ENCODE measurements around the gene PDCD1.
"Not testable (repeated sequence)": the region's sequence is repeated elsewhere in the genome, so short reads cannot be mapped to it uniquely, and the experiment has no call there.

Gene PDCD1

GRCh38 chr2:241803387-241804325 is 55.0 kb downstream of the PDCD1 start:
- DNase-seq (ENCODE audit: extremely low read depth, insufficient read length), result peak; percentile 84
- H3K4me3 ChIP-seq (replicated peaks; ENCODE audit: low read depth, low read length), result peak overlapping the region; percentile 45
- H3K36me3 ChIP-seq (ENCODE audit: control insufficient read depth, insufficient read depth, low read length), result no peaks in the 10 kb centered on the region
- no peaks in the 10 kb centered on the region for H3K27me3 ChIP-seq (replicated peaks; ENCODE audit: control insufficient read depth, insufficient read depth, low read length)
- TF ChIP-seq CTCF (IDR thresholded peaks at IDR 0.05; ENCODE audit: insufficient read depth, low read length, poor library complexity, severe bottlenecking), result no peak

GRCh38 chr2:241802421-241803318 is 56.0 kb downstream of the PDCD1 start:
- H3K4me3 ChIP-seq (replicated peaks; ENCODE audit: low read depth, low read length), result no peak overlapping the region
- H3K27me3 ChIP-seq (replicated peaks; ENCODE audit: control insufficient read depth, insufficient read depth, low read length), result no peaks in the 10 kb centered on the region
- TF ChIP-seq CTCF (IDR thresholded peaks at IDR 0.05; ENCODE audit: insufficient read depth, low read length, poor library complexity, severe bottlenecking), result no peak
- no peak for DNase-seq (ENCODE audit: extremely low read depth, insufficient read length)
- no peaks in the 10 kb centered on the region for H3K36me3 ChIP-seq (ENCODE audit: control insufficient read depth, insufficient read depth, low read length)

- no peak overlapping the region for H3K4me3 ChIP-seq (replicated peaks; ENCODE audit: low read depth, low read length)
- TF ChIP-seq CTCF (IDR thresholded peaks at IDR 0.05; ENCODE audit: insufficient read depth, low read length, poor library complexity, severe bottlenecking), result no peak
- DNase-seq (ENCODE audit: extremely low read depth, insufficient read length), result peak; percentile 6
- no peaks in the 10 kb centered on the region for H3K27me3 ChIP-seq (replicated peaks; ENCODE audit: control insufficient read depth, insufficient read depth, low read length)
- no peaks in the 10 kb centered on the region for H3K36me3 ChIP-seq (ENCODE audit: control insufficient read depth, insufficient read depth, low read length)
Measured at GRCh38 chr2:241801611-241802420, 56.9 kb downstream of the PDCD1 start.

GRCh38 chr2:241800198-241800903 is 58.3 kb downstream of the PDCD1 start:
- not testable (repeated sequence) for H3K36me3 ChIP-seq (ENCODE audit: control insufficient read depth, insufficient read depth, low read length); H3K27me3 ChIP-seq (replicated peaks; ENCODE audit: control insufficient read depth, insufficient read depth, low read length); DNase-seq (ENCODE audit: extremely low read depth, insufficient read length); H3K4me3 ChIP-seq (replicated peaks; ENCODE audit: low read depth, low read length)

Data from GM06990 (cell line).